ENCODE results near the gene KCNN2. TPM values are rescaled to one million over a fixed set of nuclear protein-coding genes. Genes with fewer than 3 reads are reported as not detected.

Gene KCNN2
- total and polyA plus RNA-seq, 10 of the 15 experiments (the other 5 are each of a cell fraction or from before 2014, with no cell fraction given) = 0.21 to 3.6 (median 0.79) TPM

- H3K9ac ChIP-seq (ENCODE audit: control insufficient read depth, insufficient read depth, low read length) = no peak overlapping the region
- H3K4me2 ChIP-seq (ENCODE audit: control insufficient read depth, insufficient read depth) = no peak overlapping the region
- no peak for FAIRE-seq
- no peak for ATAC-seq
- ChIA-PET RAD21 (ENCODE audit: unreplicated experiment) (no interaction called here), CTCF (interaction anchor here (0.7 to 1.0 kb wide), 3 partner anchors 12 to 645 kb away, joined by 3 read pairs; no protein-coding TSS in a partner anchor), SMC1A (ENCODE audit: uncharacterized antibody, unreplicated experiment) (no interaction called here), POLR2A (no interaction called here)
- no peak overlapping the region for H2AFZ ChIP-seq (ENCODE audit: control insufficient read depth, low read depth, low read length)
- H3K79me2 ChIP-seq (ENCODE audit: control insufficient read depth, insufficient read depth, low read length) = no peaks in the 10 kb centered on the region
- H4K20me1 ChIP-seq (ENCODE audit: control insufficient read depth, insufficient read depth) = no peaks in the 10 kb centered on the region
- no peak overlapping the region for H3K4me3 ChIP-seq
- in situ Hi-C loops (cut with MboI) (loop anchor here (25.0 kb wide), 1 partner anchor 637 kb away; no protein-coding TSS in a partner anchor), intact Hi-C loops (cut with micrococcal nuclease; ENCODE audit: unreplicated experiment) (no loop called here)
- no peak overlapping the region for H3K27ac ChIP-seq (ENCODE audit: control insufficient read depth, insufficient read depth)
- WGBS (ENCODE audit: insufficient coverage, insufficient replicate concordance, low lambda C conversion rate, missing lambda C conversion rate) = 0% methylated on average over 1 of the region's 1 CpG
- H3K9me3 ChIP-seq (replicated peaks; ENCODE audit: control insufficient read depth, insufficient read depth, low read length) = no peaks in the 10 kb centered on the region
- H3K27me3 ChIP-seq (replicated peaks in 1 of 2; ENCODE audit: control insufficient read depth in 2 of 2, insufficient read depth in 2 of 2, low read length in 1 of 2) = no peaks in the 10 kb centered on the region
- no TSS peak for BruUV-seq (replicated peaks)
- no peak for DNase-seq (ENCODE audit: low read depth, low spot score)
- H3K36me3 ChIP-seq (ENCODE audit: control insufficient read depth in 2 of 2, insufficient read depth in 2 of 2, low read length in 1 of 2) = no peaks in the 10 kb centered on the region
- H3K4me1 ChIP-seq (ENCODE audit: control insufficient read depth, insufficient read depth, low read length) = no peaks in the 10 kb centered on the region; the same call in 1 of the 2 replicates
- TF ChIP-seq RCOR1 (conservative IDR thresholded peaks at IDR 0.05; ENCODE audit: low read depth, low read length) (no peak), SMAD1 (IDR thresholded peaks at IDR 0.05; ENCODE audit: low read depth, partially characterized antibody) (no peak), BCLAF1 (IDR thresholded peaks at IDR 0.05) (no peak), ETV6 (conservative IDR thresholded peaks at IDR 0.05 in 1 of 2, IDR thresholded peaks at IDR 0.05 in 1 of 2; ENCODE audit: borderline replicate concordance in 1 of 2, low read depth in 1 of 2) (no peak), NFYB (IDR thresholded peaks at IDR 0.05; ENCODE audit: insufficient read depth, low read depth, low read length) (no peak), IRF4 (IDR thresholded peaks at IDR 0.05; ENCODE audit: low read depth, low read length) (no peak), CBFB (IDR thresholded peaks at IDR 0.05; ENCODE audit: low read depth) (no peak), HDGF (IDR thresholded peaks at IDR 0.05) (no peak), ZBTB11 (CRISPR knock-in tag; IDR thresholded peaks at IDR 0.05) (no peak), CREB1 (IDR thresholded peaks at IDR 0.05; ENCODE audit: low read depth) (no peak), HCFC1 (IDR thresholded peaks at IDR 0.05; ENCODE audit: low read length) (no peak), WRNIP1 (IDR thresholded peaks at IDR 0.05; ENCODE audit: borderline replicate concordance, low read depth, low read length) (no peak), E2F8 (IDR thresholded peaks at IDR 0.05; ENCODE audit: low read depth, partially characterized antibody) (no peak), ASH2L (IDR thresholded peaks at IDR 0.05; ENCODE audit: borderline replicate concordance, low read depth) (no peak), YY1 (IDR thresholded peaks at IDR 0.05; ENCODE audit: low read depth, low read length) (no peak)
Observed at GRCh38 chr5:114324282-114324681, 37.6 kb upstream of the KCNN2 start.
